Adrenal gland (tissue), 12 donors: ENCODE data around the gene FZR1. TPM values are rescaled to one million over a fixed set of nuclear protein-coding genes. Genes with fewer than 3 reads are reported as not detected.

ENCODE experiments used
- DNase-seq, 7 donors: peaks; one replicate each; pipeline ENCODE4 v3.0.0-alpha.2; 2019 to 2020
- H3K27ac ChIP-seq, 5 donors: fragments of 200-600 bp; sonication (generic) in 4 of 5; 1 replicate in 3 of 5; 2 replicates in 2 of 5; pipeline versions ENCODE4 v1.5.1 to v1.8.0; 2016 to 2020; ENCODE audit warnings: mild to moderate bottlenecking in 1 of 5
- H3K27me3 ChIP-seq: fragments of 200-600 bp; 2 replicates; pipeline ENCODE4 v1.8.0; 2021
- H3K36me3 ChIP-seq, 2 donors: fragments of 200-600 bp; replicated peaks in 1 of 2; 1 replicate in 1 of 2; 2 replicates in 1 of 2; pipeline versions ENCODE4 v1.5.1 to v1.8.0; 2018 to 2022
- H3K4me1 ChIP-seq, 2 donors: fragments of 200-600 bp; replicated peaks in 1 of 2; 1 replicate in 1 of 2; 2 replicates in 1 of 2; pipeline versions ENCODE4 v1.5.1 to v1.8.0; 2018 to 2021
- H3K4me3 ChIP-seq, 4 donors: fragments of 200-600 bp; sonication (generic) in 3 of 4; one replicate each; pipeline ENCODE4 v1.5.1; 2016 to 2018
- H3K9me3 ChIP-seq, 3 donors: fragments of 200-600 bp; sonication (generic) in 1 of 3; replicated peaks in 1 of 3; 1 replicate in 2 of 3; 2 replicates in 1 of 3; pipeline versions ENCODE4 v1.5.1 to v1.8.0; 2016 to 2021
- CTCF ChIP-seq, 6 experiments: fragments of 450-650 bp in 4 of 6; fragments of 200-600 bp in 2 of 6; sonication (generic) in 1 of 6; IDR thresholded peaks; 1 replicate in 5 of 6; 2 replicates in 1 of 6; pipeline versions ENCODE4 v1.5.1 to v1.8.0; 2016 to 2021; ENCODE audit warnings: antibody characterized with exemption in 6 of 6, mild to moderate bottlenecking in 2 of 6, moderate library complexity in 1 of 6
- POLR2A ChIP-seq, 2 donors: fragments of 450-650 bp; IDR thresholded peaks; one replicate each; pipeline ENCODE4 v1.6.1; 2017; ENCODE audit warnings: antibody characterized with exemption in 2 of 2, mild to moderate bottlenecking in 2 of 2, moderate library complexity in 1 of 2
- WGBS, 4 donors: extraction: QIAGEN DNeasy Blood & Tissue Kit in 2 of 4; methylation state at CpG; one replicate each; pipeline versions ENCODE4 v1.1.5 to v1.1.7; 2013 to 2017; 5-methylcytosine and 5-hydroxymethylcytosine counted together
- intact Hi-C, 2 donors: fragments of 100-400 bp; cut with DNase I; formaldehyde crosslinking; loops; one replicate each; pipeline versions ENCODE4 v1.14.1 to v1.15.0; 2022 to 2023
- polyA plus RNA-seq, 3 donors: library from polyadenylated mRNA; stranded (reverse); fragments of 200-250 nt in 2 of 3; fragments of 350-450 nt in 1 of 3; fragmentation: Illumina TruSeq in 1 of 3; extraction: RNeasy Lipid Tissue Mini Kit (QIAGEN cat#74804) in 1 of 3; gene quantifications; one replicate each; pipeline ENCODE4 v1.2.3, GENCODE V29; 2013 to 2014
- total RNA-seq, 9 donors: library from RNA; depleted of rRNA in 4 of 9; stranded (reverse); fragments of >200 nt in 4 of 9; fragments of 120-200 nt in 1 of 9; fragmentation: NEBNext Ultra II Directional in 1 of 9; extraction: Animal tissue kit (Norgen Biotek cat#: 25700) in 1 of 9; gene quantifications; one replicate each; pipeline versions ENCODE4 v1.1.0 to v1.2.4, GENCODE V29; 2013 to 2023
- donor health status: healthy with polysubstance abuse.
- donor health status: Bipolar disorder and iron deficiency.
- donor health status: DM: yes; HTN: yes; CAD: no.
- donor health status: DM: no; HTN: no; CAD: no.
- donor health status: DM: no; HTN: no; CAD: no.
- donor health status: DM: yes; HTN: yes; CAD: no.

Gene FZR1
- total and polyA plus RNA-seq, 12 donors, result 17.9 to 85.0 (median 38.0) TPM

- intact Hi-C loops, result no loop called here
Measured at GRCh38 chr19:3466635-3467034, 39.5 kb upstream of the FZR1 start.

GRCh38 chr19:3467437-3468198 is 38.5 kb upstream of the FZR1 start:
- peak overlapping the region in 1 of 5 donors; percentile 8 for H3K27ac ChIP-seq
- H3K27me3 ChIP-seq, result no peaks in the 10 kb centered on the region
- 66 to 80% (median 75%) methylated on average over 7 to 10 of the region's 10 CpGs for WGBS, 4 donors
- TF ChIP-seq CTCF (IDR thresholded peaks at IDR 0.05) (no peak), POLR2A (IDR thresholded peaks at IDR 0.05) (no peak)
- no peaks in the 10 kb centered on the region for H3K9me3 ChIP-seq
- DNase-seq, result peak in 1 of 7 donors; percentile 57
- H3K4me3 ChIP-seq, result no peak overlapping the region
- intact Hi-C loops, result no loop called here
- H3K4me1 ChIP-seq, result peaks cover 0 to 14% of the 10 kb centered on the region in 2 donors
- H3K36me3 ChIP-seq, result peaks cover 0 to 15% of the 10 kb centered on the region in 2 donors

More at GRCh38 chr19:3466635-3467034, 39.5 kb upstream of the FZR1 start:
- no peaks in the 10 kb centered on the region for H3K27me3 ChIP-seq
- peak overlapping the region in 1 of 5 donors; percentile 12 for H3K27ac ChIP-seq
- WGBS, 4 donors, result 72 to 83% (median 82%) methylated on average over 8 to 9 of the region's 9 CpGs
- no peaks in the 10 kb centered on the region for H3K9me3 ChIP-seq
- DNase-seq, result no peak
- peaks cover 0 to 25% of the 10 kb centered on the region in 2 donors for H3K36me3 ChIP-seq
- no peak for TF ChIP-seq CTCF (IDR thresholded peaks at IDR 0.05)
- no peak for TF ChIP-seq POLR2A (IDR thresholded peaks at IDR 0.05)
- H3K4me3 ChIP-seq, result no peak overlapping the region
- H3K4me1 ChIP-seq, result peaks cover 0 to 9% of the 10 kb centered on the region in 2 donors

GRCh38 chr19:3468211-3468610 is 37.9 kb upstream of the FZR1 start:
- Histone ChIP-seq H3K27ac (peak overlapping the region in 2 of 5 donors; percentile 8 to 49), H3K9me3 (no peaks in the 10 kb centered on the region), H3K27me3 (no peaks in the 10 kb centered on the region), H3K4me3 (no peak overlapping the region), H3K4me1 (peaks cover 0 to 16% of the 10 kb centered on the region in 2 donors), H3K36me3 (peaks cover 0 to 9% of the 10 kb centered on the region in 2 donors)
- DNase-seq, result no peak
- 80 to 88% (median 85%) methylated on average over 1 to 3 of the region's 3 CpGs; no CpG with 5 or more reads in 1 of the 4 donors for WGBS, 4 donors
- TF ChIP-seq POLR2A (IDR thresholded peaks at IDR 0.05) (no peak), CTCF (IDR thresholded peaks at IDR 0.05) (no peak)
- intact Hi-C loops, result no loop called here

GRCh38 chr19:3469638-3470499 is 36.2 kb upstream of the FZR1 start:
- peaks cover 0 to 9% of the 10 kb centered on the region in 2 donors for H3K4me1 ChIP-seq
- DNase-seq, result peak in 1 of 7 donors; percentile 70
- peak overlapping the region in 2 of 5 donors; percentile 38 to 60 for H3K27ac ChIP-seq
- H3K36me3 ChIP-seq, result no peaks in the 10 kb centered on the region
- H3K9me3 ChIP-seq, result no peaks in the 10 kb centered on the region
- intact Hi-C loops, result loop anchor here in 1 of 2 donors (5.0 kb wide), 1 partner anchor 148 kb away; no protein-coding TSS in a partner anchor
- TF ChIP-seq POLR2A (IDR thresholded peaks at IDR 0.05) (no peak), CTCF (IDR thresholded peaks at IDR 0.05) (peak in 2 of 6 experiments; percentile 7 to 22)
- H3K27me3 ChIP-seq, result no peaks in the 10 kb centered on the region
- WGBS, 4 donors, result 41 to 60% (median 49%) methylated on average over 5 to 14 of the region's 14 CpGs
- H3K4me3 ChIP-seq, result no peak overlapping the region
